ENCODE results near the gene TIMM17A.
"Not testable (repeated sequence)": the region's sequence is repeated elsewhere in the genome, so short reads cannot be mapped to it uniquely, and the experiment has no call there.

The TIMM17A gene

GRCh38 chr1:201940316-201940715 is 15.0 kb upstream of the TIMM17A start:
- DNase-seq (ENCODE audit: low read depth in 2 of 2) = not testable (repeated sequence)

GRCh38 chr1:201941420-201942128 is 13.7 kb upstream of the TIMM17A start:
- DNase-seq (ENCODE audit: low read depth in 2 of 2) = no peak

GRCh38 chr1:201942129-201942495 is 13.2 kb upstream of the TIMM17A start:
- no peak for DNase-seq (ENCODE audit: low read depth in 2 of 2)

GRCh38 chr1:201944002-201944401 is 11.3 kb upstream of the TIMM17A start:
- DNase-seq (ENCODE audit: low read depth in 2 of 2) = no peak

- DNase-seq (ENCODE audit: low read depth in 2 of 2) = no peak
These were observed 10.7 kb upstream of the TIMM17A start for GRCh38 chr1:201944639-201945038.

GRCh38 chr1:201945157-201945556 is 10.1 kb upstream of the TIMM17A start:
- DNase-seq (ENCODE audit: low read depth in 2 of 2) = no peak

- DNase-seq (ENCODE audit: low read depth in 2 of 2) = no peak
These were observed 9.5 kb upstream of the TIMM17A start for GRCh38 chr1:201945863-201946223.

GRCh38 chr1:201946224-201946908 is 8.9 kb upstream of the TIMM17A start, which contains the start of gene LMOD1:
TSS of gene LMOD1 (minus strand) at chr1:201946548. CDS start at chr1:201946340, 208 bp downstream.
- no peak for DNase-seq (ENCODE audit: low read depth in 2 of 2)

GRCh38 chr1:201947697-201948008 is 7.7 kb upstream of the TIMM17A start:
- DNase-seq (ENCODE audit: low read depth in 2 of 2) = no peak

GRCh38 chr1:201949491-201949890 is 5.8 kb upstream of the TIMM17A start:
- DNase-seq (ENCODE audit: low read depth in 2 of 2) = no peak

GRCh38 chr1:201954263-201955008 is 867 bp upstream of the TIMM17A start:
- DNase-seq (ENCODE audit: low read depth in 2 of 2) = no peak

- no peak for DNase-seq (ENCODE audit: low read depth in 2 of 2)
These were observed 433 bp downstream of the TIMM17A start for GRCh38 chr1:201955729-201956143.

- no peak for DNase-seq (ENCODE audit: low read depth in 2 of 2)
These were observed 3.0 kb downstream of the TIMM17A start for GRCh38 chr1:201958348-201958747.

GRCh38 chr1:201962382-201962781 is 7.1 kb downstream of the TIMM17A start:
- not testable (repeated sequence) for DNase-seq (ENCODE audit: low read depth in 2 of 2)

- no peak for DNase-seq (ENCODE audit: low read depth in 2 of 2)
These were observed 9.0 kb downstream of the TIMM17A start for GRCh38 chr1:201964261-201964660.

GRCh38 chr1:201966171-201966570 is 10.9 kb downstream of the TIMM17A start:
- DNase-seq (ENCODE audit: low read depth in 2 of 2) = no peak

- DNase-seq (ENCODE audit: low read depth in 2 of 2) = no peak
These were observed 13.1 kb downstream of the TIMM17A start for GRCh38 chr1:201968202-201968925.

- no peak for DNase-seq (ENCODE audit: low read depth in 2 of 2)
These were observed 15.2 kb downstream of the TIMM17A start for GRCh38 chr1:201970334-201971159.

GRCh38 chr1:201982082-201982622 is 26.8 kb downstream of the TIMM17A start:
- DNase-seq (ENCODE audit: low read depth in 2 of 2) = peak; percentile 21 to 57

- DNase-seq (ENCODE audit: low read depth in 2 of 2) = peak in 1 of 2 donors; percentile 9
These were observed 27.5 kb downstream of the TIMM17A start, which contains the start of gene RNPEP for GRCh38 chr1:201982623-201983379. TSS of gene RNPEP (plus strand) at chr1:201982648. CDS start at chr1:201982667, 19 bp downstream.

Measured in stimulated activated CD4-positive, alpha-beta T cell treated with anti-CD3 and anti-CD28 coated beads, Interleukin-1b, Interleukin-23, amount 100 ng/mL, for 1 hour (primary cell).